NCI-H510A treated with DMSO at 0.1 percent for 48 hours (cell line): ENCODE measurements around the gene IGFBP7.

Source experiments
- DNase-seq: peaks from one replicate; lab custom pipeline; 2025; lab: John Stamatoyannopoulos, UW

IGFBP7 gene

GRCh38 chr4:57131849-57132742 lies 21.9 kb upstream of the IGFBP7 start:
- peak; percentile 49 for DNase-seq

DNA sequence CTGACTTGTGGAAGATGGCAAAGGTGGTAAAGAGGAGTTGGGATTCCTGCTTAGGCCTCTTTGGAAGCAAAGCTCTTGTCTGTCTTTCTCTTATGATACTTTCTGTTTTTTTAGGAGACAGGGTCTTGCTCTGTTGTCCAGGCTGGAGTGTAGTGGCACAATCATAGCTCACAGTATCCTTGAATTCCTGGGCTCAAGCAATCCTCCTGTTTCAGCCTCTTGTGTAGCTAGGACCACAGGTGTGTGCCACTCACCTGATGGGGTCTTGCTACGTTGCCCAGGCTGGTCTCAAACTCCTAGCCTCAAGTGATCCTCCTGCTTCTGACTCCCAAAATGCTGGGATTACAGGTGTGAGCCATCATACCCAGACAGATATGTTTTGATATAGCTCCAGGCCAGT lies 19.3 kb upstream of the IGFBP7 start:
- no peak for DNase-seq

- no peak for DNase-seq
Measured at GRCh38 chr4:57127361-57127760, 17.2 kb upstream of the IGFBP7 start.

- DNase-seq = no peak
Measured at GRCh38 chr4:57125996-57126395, 15.8 kb upstream of the IGFBP7 start.

DNA sequence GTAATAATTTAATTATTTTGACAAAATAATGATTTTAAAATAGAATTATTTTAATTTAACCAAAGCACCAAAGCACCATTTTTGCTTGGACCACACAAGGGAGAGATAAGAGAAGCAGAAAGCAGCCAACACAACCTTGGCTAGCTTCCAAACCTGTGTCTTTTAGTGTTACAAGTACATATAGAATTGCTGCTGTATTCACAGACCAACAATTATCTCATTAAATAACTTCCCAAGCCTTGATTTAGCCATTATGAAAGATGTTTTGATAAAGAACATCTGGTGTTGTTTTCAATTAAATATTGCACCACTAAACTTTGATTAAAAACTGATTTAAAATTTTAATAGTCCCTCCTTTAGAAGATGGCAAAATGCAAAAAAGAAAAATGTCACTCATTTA lies 14.0 kb upstream of the IGFBP7 start:
- no peak for DNase-seq

DNA sequence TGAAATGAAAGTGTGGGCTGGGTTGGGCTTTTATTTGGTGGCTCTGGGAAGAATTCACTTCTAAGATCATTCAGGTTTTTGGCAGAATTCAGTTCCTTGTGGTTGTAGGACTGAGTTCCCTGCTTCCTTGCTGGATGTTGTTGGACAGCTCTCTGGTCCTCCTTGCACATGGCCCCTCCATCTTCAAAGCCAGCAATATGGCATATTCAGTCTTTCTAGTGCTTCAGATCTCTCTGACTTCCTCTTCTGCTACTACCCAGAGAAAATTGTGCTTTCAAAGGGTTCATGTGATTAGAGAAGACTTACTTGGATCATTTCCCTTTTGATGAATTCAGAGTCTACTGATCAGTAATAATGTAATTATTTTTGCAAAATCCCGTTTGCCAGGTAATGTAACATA lies 12.8 kb upstream of the IGFBP7 start:
- DNase-seq = no peak

DNA sequence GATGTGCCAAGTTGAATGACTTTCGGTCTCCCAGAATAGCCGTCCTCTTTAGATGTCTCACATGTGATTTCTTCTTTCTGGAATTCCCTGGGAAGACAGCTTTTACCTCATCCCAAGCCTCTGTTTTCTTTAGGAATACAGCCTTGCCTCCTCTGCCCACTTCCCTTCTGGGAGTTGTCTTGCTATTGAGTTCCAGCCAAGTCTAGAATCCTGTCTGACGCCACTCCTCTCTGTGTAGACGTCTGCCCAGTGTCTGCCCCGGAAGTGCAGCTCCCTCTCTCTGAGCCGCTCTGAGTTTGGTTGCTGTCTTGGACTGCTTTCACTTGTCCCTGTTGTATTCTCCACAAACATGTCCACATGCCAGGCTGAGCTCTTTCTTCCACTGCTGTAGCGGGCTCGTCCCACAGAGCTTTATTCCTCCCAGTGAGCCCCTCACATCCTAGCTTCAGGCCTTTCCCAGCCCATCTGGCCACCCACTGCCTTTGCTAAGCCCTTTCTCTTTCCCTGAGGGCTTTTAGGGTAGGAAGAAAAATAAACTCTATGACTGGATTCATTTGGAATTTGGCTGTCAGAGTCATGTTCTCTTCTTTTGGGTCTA lies 9.0 kb upstream of the IGFBP7 start:
- DNase-seq = no peak

- DNase-seq = no peak
Measured at GRCh38 chr4:57117491-57117890, 7.3 kb upstream of the IGFBP7 start.

- DNase-seq = no peak
Measured at GRCh38 chr4:57116245-57116644, 6.1 kb upstream of the IGFBP7 start.

DNA sequence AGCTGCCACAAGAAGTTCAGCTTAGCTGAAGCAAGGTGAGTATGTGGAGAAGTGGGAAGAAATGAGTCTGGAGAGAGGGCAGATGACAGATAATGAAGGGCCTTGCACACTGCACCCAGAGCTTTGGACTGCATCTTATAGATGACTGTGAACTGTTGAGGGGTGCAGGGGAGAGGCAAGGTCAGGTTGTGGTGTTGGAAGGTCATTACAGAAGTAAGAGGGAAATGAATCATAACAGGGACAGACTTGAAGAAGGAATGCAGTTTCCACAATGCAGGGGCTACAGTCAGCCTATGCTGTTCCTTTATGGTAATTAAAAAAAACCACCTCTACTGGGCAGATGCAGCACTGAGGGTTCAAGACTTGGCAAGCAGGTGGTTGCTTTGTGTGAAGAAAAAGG lies 4.8 kb upstream of the IGFBP7 start:
- DNase-seq = no peak

- no peak for DNase-seq
Measured at GRCh38 chr4:57113870-57114269, 3.7 kb upstream of the IGFBP7 start.

- peak; percentile 55 for DNase-seq
Measured at GRCh38 chr4:57110640-57111511, 691 bp upstream of the IGFBP7 start.

GRCh38 chr4:57109411-57109846 lies 756 bp downstream of the IGFBP7 start:
- no peak for DNase-seq

DNA sequence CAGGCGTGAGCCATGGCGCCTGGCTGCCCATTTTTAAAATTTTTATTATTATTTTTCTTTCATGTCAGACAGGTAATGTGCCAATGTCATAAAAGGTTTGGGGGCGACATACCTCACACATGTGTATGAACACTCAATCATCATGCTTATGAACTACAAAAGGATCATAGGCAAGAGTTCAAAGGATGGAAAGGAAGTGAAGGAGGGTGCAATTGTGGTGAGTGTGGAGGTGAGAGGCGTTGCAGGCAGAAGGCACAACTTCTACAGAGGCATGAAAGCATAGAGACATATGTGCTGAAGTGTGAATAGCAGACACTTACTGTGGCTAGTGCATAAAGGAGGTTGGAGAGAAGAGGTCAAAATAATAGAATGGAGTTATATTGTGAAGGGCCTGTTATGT lies 4.0 kb downstream of the IGFBP7 start:
- no peak for DNase-seq

- no peak for DNase-seq
Measured at GRCh38 chr4:57104706-57105560, 5.3 kb downstream of the IGFBP7 start.

GRCh38 chr4:57103051-57103450 lies 7.1 kb downstream of the IGFBP7 start:
- DNase-seq = no peak

DNA sequence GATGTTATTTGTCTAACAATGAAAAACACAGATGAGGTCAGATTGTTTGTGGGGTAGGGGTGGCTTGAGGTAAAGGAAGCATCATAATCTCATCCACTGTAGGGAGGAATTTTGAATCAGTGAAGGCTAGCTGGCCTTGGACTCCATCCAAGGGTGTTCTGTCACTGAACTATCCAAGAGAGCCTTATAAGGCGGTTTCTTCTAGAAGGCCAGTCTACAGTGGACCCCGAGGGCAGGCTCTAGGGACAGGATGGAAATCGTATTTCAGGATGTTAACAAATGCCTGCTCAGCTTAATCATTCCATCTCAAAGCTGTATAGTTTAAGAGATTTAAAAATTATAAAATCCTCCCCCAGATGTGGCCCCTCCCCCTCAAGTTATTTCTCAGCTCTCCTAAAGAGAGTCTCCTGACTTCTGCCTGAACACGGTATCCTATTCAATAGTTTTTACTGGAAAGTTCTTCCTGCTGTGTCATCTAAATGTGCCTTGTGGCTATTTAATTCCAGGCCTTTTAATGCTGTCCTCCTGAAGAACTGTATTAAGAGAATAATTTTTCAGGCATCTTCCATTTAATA lies 8.0 kb downstream of the IGFBP7 start:
- DNase-seq = no peak

- no peak for DNase-seq
Measured at GRCh38 chr4:57100979-57101651, 9.1 kb downstream of the IGFBP7 start.

GRCh38 chr4:57099363-57099762 lies 10.8 kb downstream of the IGFBP7 start:
- DNase-seq = no peak

- DNase-seq = no peak
Measured at GRCh38 chr4:57098941-57099340, 11.2 kb downstream of the IGFBP7 start.

- DNase-seq = no peak
Measured at GRCh38 chr4:57098415-57098814, 11.8 kb downstream of the IGFBP7 start.
